DMS 273 (cell line): ENCODE results near the gene APP.
"Not testable (repeated sequence)": the region's sequence is repeated elsewhere in the genome, so short reads cannot be mapped to it uniquely, and the experiment has no call there.

ENCODE experiments used
- DNase-seq: peaks from one replicate; lab custom pipeline; 2025; ENCODE audit not compliant: unreplicated experiment; lab: John Stamatoyannopoulos, UW

APP gene

GRCh38 chr21:26025536-26026512 is 144.7 kb downstream of the APP start:
- DNase-seq, result no peak

DNA sequence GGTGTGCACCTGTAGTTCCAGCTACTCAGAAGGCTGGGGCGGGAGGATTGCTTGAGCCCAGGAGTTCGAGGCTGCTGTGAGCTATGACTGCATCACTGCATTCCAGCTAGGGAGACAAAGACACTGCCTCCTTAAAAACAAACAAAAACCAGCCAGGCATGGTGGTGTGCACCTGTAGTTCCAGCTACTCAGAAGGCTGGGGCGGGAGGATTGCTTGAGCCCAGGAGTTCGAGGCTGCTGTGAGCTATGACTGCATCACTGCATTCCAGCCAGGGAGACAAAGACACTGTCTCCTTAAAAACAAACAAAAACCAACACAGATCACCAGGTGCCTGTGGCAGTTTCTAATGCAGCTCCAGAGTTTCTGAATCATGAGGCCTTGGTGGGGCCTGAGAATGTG is 147.2 kb downstream of the APP start:
- DNase-seq, result not testable (repeated sequence)

DNA sequence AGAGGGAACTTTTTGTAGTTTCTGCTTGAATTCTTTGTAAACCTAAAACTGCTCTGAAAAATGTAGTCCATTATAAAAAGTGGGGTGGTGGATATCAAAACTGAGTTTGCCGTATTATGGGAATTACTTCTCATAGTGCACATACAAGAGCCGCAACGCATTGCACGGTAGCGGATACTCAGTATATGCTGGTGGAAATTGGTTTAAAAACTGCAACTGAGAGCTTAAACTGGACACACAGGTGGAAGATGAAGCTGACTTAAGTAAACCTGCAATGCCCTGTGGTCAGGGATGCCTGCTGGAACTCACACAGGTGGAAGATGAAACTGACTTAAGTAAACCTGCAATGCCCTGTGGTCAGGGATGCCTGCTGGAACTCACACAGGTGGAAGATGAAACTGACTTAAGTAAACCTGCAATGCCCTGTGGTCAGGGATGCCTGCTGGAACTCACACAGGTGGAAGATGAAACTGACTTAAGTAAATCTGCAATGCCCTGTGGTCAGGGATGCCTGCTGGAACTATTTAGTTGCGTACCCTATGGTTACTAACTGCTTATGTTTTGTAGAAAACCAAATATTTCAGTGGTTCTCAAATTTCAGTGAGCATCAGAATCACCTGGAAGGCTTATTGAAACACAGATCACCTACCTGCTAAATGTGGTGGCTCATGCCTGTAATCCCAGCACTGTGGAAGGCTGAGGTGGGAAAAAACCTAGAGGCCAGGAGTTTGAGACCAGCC is 147.8 kb downstream of the APP start:
- DNase-seq, result not testable (repeated sequence)

- no peak for DNase-seq
Observed at GRCh38 chr21:26020510-26020909, 150.1 kb downstream of the APP start.

DNA sequence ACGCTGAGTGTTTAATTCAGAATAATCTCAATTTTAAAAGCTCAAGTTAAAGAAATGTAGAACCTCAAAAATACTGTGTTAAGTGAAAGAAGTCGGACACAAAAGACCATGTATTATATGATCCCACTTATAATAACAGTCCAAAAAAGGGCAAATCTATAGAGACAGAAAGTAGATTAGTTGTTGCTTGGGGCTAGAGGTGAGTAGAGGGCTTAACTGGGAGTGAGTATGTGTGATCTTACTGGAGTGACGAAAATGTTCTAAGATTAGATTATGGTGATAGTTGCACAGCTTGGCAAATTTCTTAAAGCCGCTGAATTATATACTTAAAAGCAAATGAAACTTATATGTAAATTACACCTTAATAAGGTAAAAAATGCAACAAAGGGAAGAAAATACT is 150.5 kb downstream of the APP start:
- DNase-seq, result no peak

- no peak for DNase-seq
Observed at GRCh38 chr21:26019236-26019635, 151.3 kb downstream of the APP start.

GRCh38 chr21:26013970-26014369 is 156.6 kb downstream of the APP start:
- no peak for DNase-seq

- DNase-seq, result not testable (repeated sequence)
Observed at GRCh38 chr21:26012482-26012881, 158.1 kb downstream of the APP start.

GRCh38 chr21:26011292-26011940 is 159.2 kb downstream of the APP start:
- DNase-seq, result no peak

GRCh38 chr21:26007951-26008498 is 162.5 kb downstream of the APP start:
- DNase-seq, result peak; percentile 31

DNA sequence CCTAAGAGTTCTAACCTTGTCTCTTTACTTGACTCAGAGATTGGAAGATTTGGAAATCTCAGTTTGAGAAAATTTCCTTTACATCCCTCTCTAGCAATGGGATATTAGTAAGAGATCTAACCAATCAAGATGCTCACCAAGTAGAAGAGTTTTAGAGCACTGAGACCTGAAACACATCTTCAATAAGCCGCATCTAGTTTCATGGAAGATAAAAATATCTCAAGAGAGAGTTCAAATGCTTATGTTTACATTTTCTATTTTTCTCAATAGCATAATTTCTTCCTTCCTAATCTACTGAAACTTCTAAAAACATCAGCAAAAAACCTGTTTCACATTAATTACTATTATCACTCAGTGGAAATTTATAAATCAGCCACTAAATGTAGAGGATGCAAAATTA is 165.1 kb downstream of the APP start:
- DNase-seq, result no peak

DNA sequence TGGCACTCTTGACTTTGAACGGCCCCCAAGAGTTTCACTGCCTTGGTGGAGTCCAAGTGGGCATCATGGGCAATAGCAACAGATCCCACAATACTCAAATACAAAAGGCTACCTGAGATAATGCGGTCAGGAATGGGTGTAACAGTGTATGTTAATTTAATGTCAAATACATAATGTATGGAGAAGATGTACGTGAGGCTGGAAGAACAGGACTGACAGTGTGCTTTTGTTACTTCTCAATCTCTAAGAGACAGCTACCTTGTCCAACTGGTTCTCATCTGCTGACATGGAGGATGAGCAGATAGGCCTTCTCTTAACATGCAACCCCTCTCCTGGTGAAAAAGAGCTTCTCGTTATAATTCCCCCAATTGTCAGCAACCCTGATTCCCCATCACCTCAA is 167.2 kb downstream of the APP start:
- DNase-seq, result no peak

- DNase-seq, result no peak
Observed at GRCh38 chr21:26001356-26001755, 169.2 kb downstream of the APP start.

DNA sequence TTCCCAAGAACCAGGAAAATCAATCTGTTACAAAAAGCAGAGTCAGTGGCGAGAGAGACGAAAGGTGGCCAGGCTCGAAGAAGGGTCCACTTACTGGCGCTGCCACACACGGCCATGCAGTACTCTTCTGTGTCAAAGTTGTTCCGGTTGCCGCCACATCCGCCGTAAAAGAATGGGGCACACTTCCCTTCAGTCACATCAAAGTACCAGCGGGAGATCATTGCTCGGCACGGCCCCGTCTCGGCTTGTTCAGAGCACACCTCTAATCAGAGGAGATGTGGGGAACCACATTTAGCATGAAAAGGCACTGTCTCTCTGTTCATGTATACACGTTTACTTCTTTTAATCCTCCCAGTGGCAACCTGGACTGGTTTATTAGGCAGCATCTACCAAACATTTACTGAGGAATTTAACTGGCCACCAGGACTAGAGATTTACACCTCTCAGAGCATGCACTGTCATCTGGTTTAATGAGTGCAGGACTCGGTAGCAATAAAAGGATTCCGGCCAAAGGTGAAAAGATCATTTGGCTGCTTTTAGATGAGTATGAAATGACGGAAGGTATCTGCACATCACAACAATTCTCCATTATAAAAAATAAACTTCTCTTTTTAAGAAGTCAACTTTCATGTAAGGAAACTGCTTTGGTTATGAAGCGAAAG is 170.5 kb downstream of the APP start:
- DNase-seq, result no peak

DNA sequence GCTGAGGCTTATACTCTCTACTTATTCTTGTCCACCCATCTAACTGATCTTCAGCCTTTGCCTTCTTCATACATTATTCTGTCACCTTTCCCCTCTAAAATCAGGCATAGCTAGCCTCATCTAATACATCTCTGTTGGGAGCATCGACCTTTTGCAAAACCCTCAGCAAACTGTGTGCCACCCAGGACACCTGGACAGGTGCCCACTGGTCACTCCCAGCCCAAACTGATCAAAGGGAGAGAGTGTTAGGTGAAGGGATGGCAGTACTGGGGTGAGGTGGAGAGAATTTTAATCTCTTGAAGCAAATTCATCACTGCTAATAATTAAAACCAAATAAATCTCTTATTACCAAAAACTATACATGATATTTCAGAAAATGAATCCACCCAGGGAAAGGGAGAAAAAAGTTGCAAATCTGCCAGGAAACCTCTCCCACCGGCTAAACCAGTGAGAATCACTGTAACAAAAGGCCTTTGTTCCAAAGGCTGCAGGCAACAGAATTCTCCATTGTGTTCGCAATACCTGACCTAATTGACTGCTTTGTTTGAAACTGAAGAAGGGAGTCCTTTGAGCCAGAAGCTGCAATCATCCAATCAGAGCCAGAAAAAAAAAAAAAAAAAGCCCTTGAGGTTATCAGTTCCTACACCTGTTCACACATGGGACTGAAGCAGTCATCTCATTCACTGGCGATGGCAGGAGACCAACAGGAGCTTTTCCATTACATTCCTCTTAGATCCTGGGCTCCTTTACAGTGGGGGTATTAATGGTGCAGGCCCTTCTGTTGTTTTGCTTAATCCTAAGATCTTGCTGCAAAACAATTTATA is 172.6 kb downstream of the APP start:
- DNase-seq, result no peak

GRCh38 chr21:25995278-25995677 is 175.3 kb downstream of the APP start:
- DNase-seq, result no peak

- DNase-seq, result no peak
Observed at GRCh38 chr21:25994758-25995163, 175.8 kb downstream of the APP start.

DNA sequence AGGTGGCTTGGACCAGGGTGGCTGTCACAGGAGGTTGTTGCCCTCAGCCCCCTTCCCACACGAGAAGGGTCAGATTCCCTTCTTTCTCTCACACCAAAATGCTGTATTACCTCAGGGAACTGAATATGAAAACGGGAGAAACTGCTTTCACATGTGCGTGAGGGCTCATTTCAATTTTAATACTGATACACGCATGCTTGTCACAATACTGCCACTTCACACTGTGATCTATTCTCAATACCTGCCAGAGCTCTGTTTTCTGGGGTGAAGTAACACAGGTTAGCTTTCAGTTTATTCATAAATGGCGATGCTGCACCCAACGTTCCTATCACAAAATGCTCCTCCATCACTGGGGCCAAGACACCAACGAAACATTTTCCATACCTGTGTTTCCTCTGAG is 181.8 kb downstream of the APP start:
- DNase-seq, result no peak

GRCh38 chr21:25987531-25987930 is 183.0 kb downstream of the APP start:
- no peak for DNase-seq

DNA sequence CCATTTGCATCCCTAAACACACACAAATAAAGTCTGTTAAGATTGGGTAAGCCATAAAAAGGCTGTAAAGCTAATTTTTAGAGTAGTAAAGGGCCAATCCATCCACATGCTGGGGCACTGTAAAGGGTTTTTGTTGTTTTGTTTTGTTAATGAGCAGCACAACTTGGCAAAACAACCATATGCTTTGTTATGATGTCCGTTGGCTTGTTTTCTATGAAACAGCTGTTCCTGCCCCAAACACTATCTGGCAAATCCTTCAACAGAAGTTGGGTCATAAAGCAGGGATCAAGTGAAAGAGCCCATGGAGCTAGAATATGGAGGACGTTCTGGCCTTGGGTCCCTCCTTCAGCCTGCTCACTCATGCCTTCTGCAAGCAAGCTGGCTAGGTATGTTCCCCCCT is 183.6 kb downstream of the APP start:
- no peak for DNase-seq
